Anterior cingulate cortex (tissue), 58 donors: ENCODE data around the gene CCSER1.
"Not testable (repeated sequence)": the region's sequence is repeated elsewhere in the genome, so short reads cannot be mapped to it uniquely, and the experiment has no call there.

Experiments used
- DNase-seq, 58 donors: peaks; one replicate each; lab custom pipeline; 2025; lab: John Stamatoyannopoulos, UW

CCSER1 gene

DNA sequence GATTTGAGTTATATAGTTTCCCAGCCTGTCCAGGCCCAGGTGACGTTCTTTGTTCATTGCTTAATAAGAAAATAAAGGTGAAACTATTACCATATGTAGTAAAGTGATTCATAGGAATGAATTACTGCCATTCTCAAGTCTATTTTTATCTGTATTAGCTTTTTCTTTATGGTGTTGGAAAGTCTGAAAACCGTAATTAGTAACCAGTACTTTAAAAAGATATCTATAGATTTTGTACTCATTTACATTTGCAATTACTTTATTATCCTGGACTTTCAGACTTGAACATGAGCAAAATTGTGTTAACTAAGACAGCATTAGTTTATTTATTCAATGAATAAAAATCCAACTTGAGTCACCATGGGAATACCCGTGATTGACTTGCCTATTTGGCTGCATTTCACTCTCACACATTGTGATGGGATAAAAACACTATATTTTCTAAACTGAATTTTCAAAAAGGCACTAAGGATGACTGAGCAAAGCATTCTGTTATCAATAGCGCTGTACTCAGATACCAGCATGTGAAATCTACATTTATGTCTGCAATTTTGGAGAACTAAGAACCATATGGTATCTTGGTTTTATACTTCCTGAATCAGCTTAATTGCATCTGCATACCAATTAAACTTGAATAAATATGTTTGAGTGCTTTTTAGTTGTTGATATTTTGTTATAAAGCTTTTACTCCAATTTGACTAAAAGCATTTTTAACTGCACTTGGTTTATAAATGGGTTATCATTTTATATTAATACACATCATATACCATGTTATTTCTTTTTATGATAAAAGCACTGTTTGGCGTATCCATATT, 154.6 kb downstream of the CCSER1 start:
- DNase-seq = peak in 1 of 58 donors; percentile 19

GRCh38 chr4:90290345-90290744, 163.2 kb downstream of the CCSER1 start:
- DNase-seq = no peak

DNA sequence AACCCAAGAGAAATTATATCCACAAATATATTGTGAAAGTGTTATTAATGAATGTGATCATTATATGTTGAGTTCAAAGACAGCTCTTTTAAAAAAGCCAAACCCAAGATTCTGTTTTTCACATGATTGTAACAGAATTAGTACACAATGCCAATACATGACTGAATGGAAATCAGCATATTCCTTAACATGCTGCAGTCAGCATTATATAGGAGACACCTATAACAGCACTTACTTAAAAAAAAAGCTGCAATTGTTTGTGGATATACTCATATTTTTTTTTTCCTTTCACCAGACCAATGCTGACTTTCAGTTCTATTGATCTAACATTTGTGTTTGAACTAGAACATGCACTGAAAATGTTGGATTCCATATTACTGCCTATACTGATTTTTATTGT, 165.2 kb downstream of the CCSER1 start:
- no peak for DNase-seq

DNA sequence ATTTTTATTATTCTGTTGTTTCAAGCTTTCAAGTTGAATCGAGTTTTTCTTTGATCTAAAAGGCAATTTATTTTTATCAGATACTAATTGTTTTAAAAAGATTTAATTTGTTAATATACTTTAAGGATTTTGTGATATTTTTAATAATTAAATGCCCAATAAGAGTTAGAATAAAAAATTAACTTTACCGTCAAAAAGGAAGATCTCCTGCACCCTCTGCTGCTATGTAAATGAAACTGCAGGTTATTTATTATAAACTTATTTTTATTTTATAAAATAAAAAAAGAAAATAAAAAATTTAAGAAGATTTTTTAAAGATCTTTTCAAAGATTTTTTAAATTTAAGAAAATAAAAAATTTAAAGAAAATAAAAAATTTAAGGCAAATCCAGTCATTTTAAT, 166.1 kb downstream of the CCSER1 start:
- no peak for DNase-seq

- DNase-seq = no peak
Observed at GRCh38 chr4:90299373-90299772, 172.2 kb downstream of the CCSER1 start.

GRCh38 chr4:90306810-90307209, 179.6 kb downstream of the CCSER1 start:
- no peak for DNase-seq

DNA sequence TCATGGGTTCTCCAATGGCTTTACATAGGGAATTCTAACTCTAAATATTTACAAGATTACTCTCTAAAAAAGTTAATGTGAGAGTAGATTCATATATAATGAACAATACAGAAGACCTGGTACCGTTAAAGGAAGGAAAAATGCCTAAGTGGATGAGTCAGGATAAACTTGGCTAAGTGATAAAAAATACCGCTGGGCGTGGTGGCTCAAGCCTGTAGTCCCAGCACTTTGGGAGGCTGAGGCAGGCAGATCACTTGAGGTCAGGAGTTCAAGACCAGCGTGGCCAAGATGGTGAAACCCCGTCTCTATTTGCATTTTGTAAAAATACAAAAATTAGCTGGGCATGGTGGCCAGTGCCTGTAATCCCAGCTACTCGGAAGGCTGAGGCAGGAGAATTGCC, 189.9 kb downstream of the CCSER1 start:
- DNase-seq = not testable (repeated sequence)

GRCh38 chr4:90317785-90318184, 190.6 kb downstream of the CCSER1 start:
- no peak for DNase-seq

DNA sequence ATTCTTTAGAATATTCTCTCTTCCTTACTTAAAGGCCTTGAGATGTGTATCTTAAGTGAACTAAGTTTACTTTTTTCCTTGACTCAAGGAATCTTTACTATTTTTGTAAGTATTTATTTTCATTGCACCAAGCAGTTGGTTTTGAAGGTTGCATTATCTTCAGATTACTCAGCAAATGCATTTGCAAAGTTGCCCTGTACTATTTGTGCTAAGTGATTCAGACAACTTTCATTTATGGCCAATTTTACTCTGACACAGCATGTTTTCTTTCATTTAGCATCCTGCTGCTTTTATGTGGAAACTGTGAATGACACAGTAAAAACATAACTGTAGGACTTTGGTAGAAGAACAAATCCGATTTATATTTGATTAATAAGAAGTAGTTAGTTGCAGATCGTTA, 191.0 kb downstream of the CCSER1 start:
- no peak for DNase-seq

GRCh38 chr4:90328558-90328957, 201.4 kb downstream of the CCSER1 start:
- DNase-seq = peak in 6 of 58 donors; percentile 0 to 16 (median 5)

DNA sequence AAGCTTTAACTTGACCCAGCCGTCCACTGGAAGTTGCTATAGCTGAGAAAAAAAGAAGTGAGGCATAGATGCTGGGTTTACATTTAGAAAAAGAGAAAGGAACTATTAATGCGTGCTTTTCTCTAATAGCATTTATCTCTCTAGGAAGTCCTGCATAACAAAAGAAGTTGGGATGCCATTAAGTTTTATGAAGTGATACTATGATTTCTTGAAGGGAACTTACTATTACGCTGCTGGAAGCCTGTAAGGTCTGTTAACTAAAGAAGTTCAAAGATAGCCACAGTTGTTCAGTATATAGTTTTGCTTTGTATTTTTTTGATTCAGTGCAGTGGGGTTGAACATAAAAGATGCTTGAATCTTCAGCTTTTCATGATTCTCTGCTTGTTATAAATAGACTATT, 203.4 kb downstream of the CCSER1 start:
- DNase-seq = no peak

GRCh38 chr4:90345549-90346215, 218.5 kb downstream of the CCSER1 start:
- no peak for DNase-seq

DNA sequence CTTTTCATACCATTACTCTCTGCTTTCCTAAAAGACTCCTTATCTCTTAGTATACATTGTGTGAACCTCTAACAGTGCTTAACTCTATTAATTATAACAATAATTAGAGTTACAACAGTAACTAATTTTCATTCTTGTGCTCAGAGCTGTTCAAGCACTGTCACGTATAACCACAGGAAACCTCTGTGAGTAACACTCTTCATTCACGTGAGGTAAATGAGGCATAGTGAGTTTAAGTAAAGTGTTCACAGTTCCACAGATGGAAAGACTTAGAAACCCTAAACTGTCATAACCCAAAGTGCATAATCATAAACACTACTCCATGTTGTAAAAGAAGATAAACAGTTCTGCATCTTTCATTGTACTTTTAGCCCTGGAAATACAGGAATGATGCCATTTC, 222.4 kb downstream of the CCSER1 start:
- no peak for DNase-seq

- peak in 1 of 58 donors; percentile 11 for DNase-seq
Observed at GRCh38 chr4:90357117-90357710, 230.0 kb downstream of the CCSER1 start.

GRCh38 chr4:90375081-90375480, 247.9 kb downstream of the CCSER1 start:
- DNase-seq = no peak

GRCh38 chr4:90393215-90393614, 266.0 kb downstream of the CCSER1 start:
- DNase-seq = no peak

- DNase-seq = no peak
Observed at GRCh38 chr4:90403781-90404180, 276.6 kb downstream of the CCSER1 start.

DNA sequence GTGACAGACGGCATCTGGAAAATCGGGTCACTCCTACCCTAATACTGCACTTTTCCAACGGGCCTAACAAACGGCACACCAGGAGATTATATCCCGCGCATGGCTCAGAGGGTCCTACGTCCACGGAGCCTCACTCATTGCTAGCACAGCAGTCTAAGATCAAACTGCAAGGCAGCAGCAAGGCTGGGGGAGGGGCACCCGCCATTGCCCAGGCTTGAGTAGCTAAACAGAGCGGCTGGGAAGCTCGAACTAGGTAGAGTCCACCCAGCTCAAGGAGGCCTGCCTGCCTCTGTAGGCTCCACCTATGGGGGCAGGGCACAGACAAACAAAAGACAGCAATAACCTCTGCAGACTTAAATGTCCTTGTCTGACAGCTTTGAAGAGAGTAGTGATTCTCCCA, 280.7 kb downstream of the CCSER1 start:
- not testable (repeated sequence) for DNase-seq

GRCh38 chr4:90412786-90413185, 285.6 kb downstream of the CCSER1 start:
- not testable (repeated sequence) for DNase-seq

- DNase-seq = no peak
Observed at GRCh38 chr4:90415116-90415515, 287.9 kb downstream of the CCSER1 start.

GRCh38 chr4:90419124-90419711, 292.0 kb downstream of the CCSER1 start:
- DNase-seq = peak in 1 of 58 donors; percentile 12
